Endothelial cell of umbilical vein (primary cell): ENCODE data around the gene VTI1A. TPM values are rescaled to one million over a fixed set of nuclear protein-coding genes. Genes with fewer than 3 reads are reported as not detected.

Experiments
- BruUV-seq: library from RNA; stranded (reverse); fragments of 400-500 nt; replicated peaks from 2 replicates; lab custom pipeline; 2021; lab: Mats Ljungman, UMichigan
- CTCF ChIA-PET: fragments of 300-600, 350-600 bp; sonication (Branson Sonifier 250); formaldehyde crosslinking; loops from one replicate; lab custom pipeline; 2021; ENCODE audit warnings: antibody characterized with exemption, inconsistent platforms; lab: Charles Lee
- POLR2A ChIA-PET: fragments of 300-600, 350-600 bp; sonication (Branson Sonifier 250); formaldehyde crosslinking; loops from one replicate; lab custom pipeline; 2021; ENCODE audit warnings: antibody characterized with exemption, inconsistent platforms; lab: Charles Lee
- DNase-seq: peaks from one replicate; pipeline ENCODE4 v3.0.0-alpha.2; 2011; ENCODE audit warnings: low read depth, low spot score
- FAIRE-seq: peaks from 2 replicates; lab custom pipeline; 2011; peaks lifted over from hg19 to GRCh38; lab: Jason Lieb, UNC
- H2AFZ ChIP-seq: 2 replicates; pipeline ENCODE4 v1.6.0; 2012; ENCODE audit warnings: low read depth, low read length, control low read depth, inconsistent platforms
- H3K27ac ChIP-seq: 2 replicates; pipeline ENCODE4 v1.5.1; 2011; ENCODE audit warnings: low read depth, mild to moderate bottlenecking, control low read depth, low read length, moderate library complexity; ENCODE audit not compliant: insufficient read depth
- H3K27me3 ChIP-seq, 2 experiments: 2 replicates each; pipeline versions ENCODE4 v1.6.0 to v1.6.1; 2011; ENCODE audit warnings: low read length in 2 of 2, mixed read lengths in 1 of 2; ENCODE audit not compliant: control insufficient read depth in 2 of 2, insufficient read depth in 2 of 2
- H3K36me3 ChIP-seq, 2 experiments: 2 replicates in 1 of 2; 3 replicates in 1 of 2; pipeline ENCODE4 v1.5.1; 2011; ENCODE audit warnings: low read length in 2 of 2, mild to moderate bottlenecking in 1 of 2, moderate library complexity in 1 of 2; ENCODE audit not compliant: control insufficient read depth in 2 of 2, insufficient read depth in 2 of 2; ENCODE audit errors: extremely low read depth in 1 of 2
- H3K4me1 ChIP-seq: 3 replicates; pipeline ENCODE4 v1.5.1; 2011; ENCODE audit warnings: mild to moderate bottlenecking, low read length; ENCODE audit not compliant: control insufficient read depth, insufficient read depth; ENCODE audit errors: extremely low read depth
- H3K4me2 ChIP-seq: 2 replicates; pipeline ENCODE4 v1.6.1; 2011; ENCODE audit warnings: low read length, control low read depth, mixed read lengths; ENCODE audit not compliant: insufficient read depth
- H3K4me3 ChIP-seq, 3 experiments: fragments of 200-600 bp in 1 of 3; sonication (generic), shearing (Covaris generic) in 1 of 3; replicated peaks in 1 of 3; 2 replicates each; pipeline ENCODE4 v1.5.1; 2011 to 2016; ENCODE audit warnings: control low read depth in 3 of 3, low read length in 3 of 3, mild to moderate bottlenecking in 2 of 3, inconsistent platforms in 1 of 3, low read depth in 1 of 3, moderate library complexity in 1 of 3; ENCODE audit not compliant: insufficient read depth in 1 of 3
- H3K79me2 ChIP-seq: 2 replicates; pipeline ENCODE4 v1.6.0; 2012; ENCODE audit warnings: low read length, inconsistent platforms; ENCODE audit not compliant: control insufficient read depth, insufficient read depth
- H3K9ac ChIP-seq: replicated peaks from 2 replicates; pipeline ENCODE3; 2011; ENCODE audit warnings: low read length, control low read depth; ENCODE audit not compliant: insufficient read depth; ENCODE audit errors: extremely low read depth
- H3K9me1 ChIP-seq: replicated peaks from 3 replicates; pipeline ENCODE4 v1.6.0; 2011; ENCODE audit warnings: mild to moderate bottlenecking, low read length; ENCODE audit not compliant: control insufficient read depth, insufficient read depth; ENCODE audit errors: extremely low read depth
- H3K9me3 ChIP-seq: replicated peaks from 2 replicates; pipeline ENCODE4 v1.5.1; 2012; ENCODE audit warnings: low read length, inconsistent platforms; ENCODE audit not compliant: control insufficient read depth, insufficient read depth
- H4K20me1 ChIP-seq: replicated peaks from 2 replicates; pipeline ENCODE3; 2011; ENCODE audit warnings: mild to moderate bottlenecking, low read length; ENCODE audit not compliant: control insufficient read depth, insufficient read depth; ENCODE audit errors: extremely low read depth
- EZH2 ChIP-seq: IDR thresholded peaks from 2 replicates; pipeline ENCODE4 v1.6.1; 2012; ENCODE audit warnings: borderline replicate concordance, low read depth, mild to moderate bottlenecking, moderate library complexity, low read length, inconsistent platforms; ENCODE audit not compliant: severe bottlenecking
- FOS ChIP-seq: IDR thresholded peaks from 2 replicates; pipeline ENCODE4 v1.6.1; 2011; ENCODE audit warnings: mild to moderate bottlenecking, low read length, moderate library complexity, borderline replicate concordance; ENCODE audit not compliant: insufficient read depth
- GATA2 ChIP-seq: IDR thresholded peaks from 2 replicates; pipeline ENCODE4 v1.7.0; 2011; ENCODE audit warnings: low read depth, mild to moderate bottlenecking, moderate library complexity, mixed read lengths, low read length; ENCODE audit not compliant: insufficient read length, insufficient read depth
- JUN ChIP-seq: IDR thresholded peaks from 2 replicates; pipeline ENCODE4 v1.6.1; 2011; ENCODE audit warnings: borderline replicate concordance, low read depth; ENCODE audit not compliant: insufficient read length, insufficient read depth
- MYC ChIP-seq: IDR thresholded peaks from one replicate; pipeline ENCODE4 v1.6.1; 2011; ENCODE audit warnings: mild to moderate bottlenecking, low read depth, low read length
- POLR2A ChIP-seq: IDR thresholded peaks from 2 replicates; pipeline ENCODE4 v1.6.1; 2012; ENCODE audit warnings: low read depth, mild to moderate bottlenecking, control low read depth, low read length
- POLR2AphosphoS5 ChIP-seq: IDR thresholded peaks from 2 replicates; pipeline ENCODE4 v1.6.1; 2012; ENCODE audit warnings: low read depth, mild to moderate bottlenecking, control low read depth, low read length, moderate library complexity; ENCODE audit not compliant: insufficient read depth
- dilution Hi-C: fragments of 300-500 bp; cut with MboI; formaldehyde crosslinking; loops from one replicate; pipeline ENCODE4 v1.15.0; 2019; ENCODE audit warnings: low sequenced_read_pairs; ENCODE audit not compliant: extremely low pct_ligation_motif_present
- intact Hi-C: fragments of 100-400 bp; cut with micrococcal nuclease; formaldehyde crosslinking; loops from one replicate; pipeline ENCODE4 v1.10.0; 2022
- polyA plus RNA-seq, 4 experiments: library from polyadenylated mRNA; depleted of rRNA in 3 of 4; stranded (reverse) in 3 of 4; unstranded in 1 of 4; fragments of >200 nt; gene quantifications; 2 replicates each; pipeline versions ENCODE4 v1.2.1 to v1.2.3, GENCODE V29; 2011 to 2012; ENCODE audit warnings: missing spikeins in 1 of 4
- total RNA-seq: library from RNA; stranded (reverse); gene quantifications from 2 replicates; pipeline ENCODE4 v1.2.3, GENCODE V29; 2021
- TF ChIP-seq, protein P1 (sequence below): IDR thresholded peaks from 2 replicates; pipeline ENCODE4 v1.6.1; 2011; ENCODE audit not compliant: insufficient read depth, insufficient read length
- TF ChIP-seq, protein P2 (sequence below), 2 donors: IDR thresholded peaks; 1 replicate in 1 of 2; 2 replicates in 1 of 2; pipeline ENCODE4 v1.5.1; 2011; ENCODE audit warnings: low read length in 2 of 2, mild to moderate bottlenecking in 2 of 2, moderate library complexity in 2 of 2, control low read depth in 1 of 2, inconsistent platforms in 1 of 2, low read depth in 1 of 2; ENCODE audit not compliant: insufficient read depth in 1 of 2; ENCODE audit errors: extremely low read depth in 1 of 2

Gene VTI1A
- total and polyA plus RNA-seq, 2 donors (not counting 3 experiments of a cell fraction or from before 2014, with no cell fraction given): 10.8 to 35.6 TPM

DNA sequence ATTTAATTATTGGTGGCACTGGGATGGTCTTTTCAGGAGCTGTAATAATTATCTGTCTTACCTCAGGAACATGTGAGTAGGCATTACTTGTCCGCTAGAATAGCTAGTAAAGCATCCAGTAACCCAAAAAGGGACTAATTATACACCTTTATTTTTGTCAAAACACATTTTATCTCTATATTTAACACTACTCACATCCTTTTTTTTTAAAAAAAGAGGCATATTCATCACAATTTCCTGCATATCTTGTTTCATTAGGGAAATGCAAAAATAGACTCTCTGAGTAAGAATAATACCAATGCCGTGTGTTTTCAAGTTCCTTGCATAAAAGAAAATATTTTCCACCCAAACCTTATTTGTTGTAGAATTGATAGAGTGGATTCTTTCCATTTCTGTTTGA is 99.5 kb downstream of the VTI1A start:
- dilution Hi-C loops (no loop called here), intact Hi-C loops (no loop called here)
- Histone ChIP-seq H2AFZ (no peak overlapping the region), H3K4me1 (peaks cover 5% of the 10 kb centered on the region), H3K4me3 (no peak overlapping the region), H3K27me3 (no peaks in the 10 kb centered on the region), H3K4me2 (peak overlapping the region; percentile 56), H4K20me1 (no peaks in the 10 kb centered on the region), H3K9me3 (no peaks in the 10 kb centered on the region), H3K36me3 (no peaks in the 10 kb centered on the region), H3K9me1 (no peaks in the 10 kb centered on the region), H3K9ac (no peak overlapping the region), H3K79me2 (no peaks in the 10 kb centered on the region), H3K27ac (no peak overlapping the region)
- DNase-seq (peak; percentile 44), FAIRE-seq (no peak)
- ChIA-PET POLR2A (interaction anchor here (0.6 kb wide), 1 partner anchor 392 kb away, joined by 3 read pairs; no protein-coding TSS in a partner anchor), CTCF (no interaction called here)
- TF ChIP-seq JUN (no peak), FOS (peak; percentile 12), EZH2 (no peak)
- TF ChIP-seq, protein P1, sequence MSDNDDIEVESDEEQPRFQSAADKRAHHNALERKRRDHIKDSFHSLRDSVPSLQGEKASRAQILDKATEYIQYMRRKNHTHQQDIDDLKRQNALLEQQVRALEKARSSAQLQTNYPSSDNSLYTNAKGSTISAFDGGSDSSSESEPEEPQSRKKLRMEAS: no peak
- BruUV-seq: no TSS peak

DNA sequence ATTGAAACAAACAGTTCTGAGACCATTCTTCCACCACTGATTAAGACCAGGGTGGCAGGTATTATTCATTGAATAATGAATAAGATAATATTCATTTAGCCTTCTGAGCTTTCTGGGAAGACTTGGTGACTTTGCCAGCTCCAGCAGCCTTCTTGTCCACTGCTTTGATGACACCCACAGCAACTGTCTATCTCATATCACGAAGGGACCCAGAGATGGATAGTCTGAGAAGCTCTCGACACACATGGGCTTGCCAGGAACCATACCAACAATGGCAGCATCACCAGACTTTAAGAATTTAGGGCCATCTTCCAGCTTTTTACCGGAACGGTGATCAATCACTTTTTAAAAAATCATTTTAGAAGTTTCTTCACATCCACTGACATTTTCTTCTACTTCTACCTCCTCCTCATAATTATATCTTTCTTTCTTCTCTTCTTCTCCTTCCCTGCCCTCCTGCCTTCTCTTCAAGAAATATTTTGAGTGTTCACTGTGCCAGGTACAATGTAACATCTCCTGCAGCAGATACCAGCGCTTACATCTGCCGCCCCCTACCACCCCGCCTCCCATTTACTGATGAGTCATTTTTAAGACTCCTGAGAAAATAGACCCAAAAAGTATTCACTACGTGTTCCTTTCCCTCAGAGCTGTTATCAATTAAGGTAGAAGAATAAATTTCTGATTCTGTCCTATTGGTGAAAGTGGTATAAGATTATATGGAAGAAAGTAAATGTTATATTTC is 101.7 kb downstream of the VTI1A start:
- Histone ChIP-seq H3K79me2 (no peaks in the 10 kb centered on the region), H3K27me3 (no peaks in the 10 kb centered on the region), H3K4me1 (peaks cover 5% of the 10 kb centered on the region), H3K4me3 (no peak overlapping the region), H3K9ac (no peak overlapping the region), H3K4me2 (no peak overlapping the region), H3K9me1 (no peaks in the 10 kb centered on the region), H3K27ac (no peak overlapping the region), H3K9me3 (no peaks in the 10 kb centered on the region), H4K20me1 (no peaks in the 10 kb centered on the region), H2AFZ (no peak overlapping the region), H3K36me3 (no peaks in the 10 kb centered on the region)
- TF ChIP-seq FOS: no peak
- TF ChIP-seq MYC: no peak
- no peak for TF ChIP-seq POLR2AphosphoS5
- TF ChIP-seq, protein P2, sequence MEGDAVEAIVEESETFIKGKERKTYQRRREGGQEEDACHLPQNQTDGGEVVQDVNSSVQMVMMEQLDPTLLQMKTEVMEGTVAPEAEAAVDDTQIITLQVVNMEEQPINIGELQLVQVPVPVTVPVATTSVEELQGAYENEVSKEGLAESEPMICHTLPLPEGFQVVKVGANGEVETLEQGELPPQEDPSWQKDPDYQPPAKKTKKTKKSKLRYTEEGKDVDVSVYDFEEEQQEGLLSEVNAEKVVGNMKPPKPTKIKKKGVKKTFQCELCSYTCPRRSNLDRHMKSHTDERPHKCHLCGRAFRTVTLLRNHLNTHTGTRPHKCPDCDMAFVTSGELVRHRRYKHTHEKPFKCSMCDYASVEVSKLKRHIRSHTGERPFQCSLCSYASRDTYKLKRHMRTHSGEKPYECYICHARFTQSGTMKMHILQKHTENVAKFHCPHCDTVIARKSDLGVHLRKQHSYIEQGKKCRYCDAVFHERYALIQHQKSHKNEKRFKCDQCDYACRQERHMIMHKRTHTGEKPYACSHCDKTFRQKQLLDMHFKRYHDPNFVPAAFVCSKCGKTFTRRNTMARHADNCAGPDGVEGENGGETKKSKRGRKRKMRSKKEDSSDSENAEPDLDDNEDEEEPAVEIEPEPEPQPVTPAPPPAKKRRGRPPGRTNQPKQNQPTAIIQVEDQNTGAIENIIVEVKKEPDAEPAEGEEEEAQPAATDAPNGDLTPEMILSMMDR (IDR thresholded peaks at IDR 0.05; ENCODE audit: extremely low read depth in 1 of 2, insufficient read depth in 1 of 2, low read depth in 1 of 2, low read length in 2 of 2): no peak
- TF ChIP-seq EZH2: no peak
- TF ChIP-seq, protein P1: no peak
- no peak for TF ChIP-seq JUN
- TF ChIP-seq POLR2A: no peak
- TF ChIP-seq GATA2: no peak
- no peak for DNase-seq
- no peak for FAIRE-seq
- BruUV-seq: no TSS peak
- dilution Hi-C loops (no loop called here), intact Hi-C loops (no loop called here)
- ChIA-PET CTCF (interaction anchor here (0.6 kb wide), 1 partner anchor 356 kb away, joined by 3 read pairs; no protein-coding TSS in a partner anchor), POLR2A (no interaction called here)
